Endodermal cell (in vitro differentiated cells): ENCODE results near the gene SNX9. TPM values are rescaled to one million over a fixed set of nuclear protein-coding genes. Genes with fewer than 3 reads are reported as not detected.

Experiments used
- DNase-seq: peaks from one replicate; pipeline ENCODE4 v3.0.0-alpha.2; 2017
- H3K27ac ChIP-seq: 2 replicates; pipeline ENCODE4 v1.5.1; 2013; ENCODE audit warnings: mild to moderate bottlenecking, low read depth, low read length, moderate library complexity
- H3K27me3 ChIP-seq: 2 replicates; pipeline ENCODE4 v1.6.1; 2013; ENCODE audit warnings: mild to moderate bottlenecking, low read length, moderate library complexity; ENCODE audit not compliant: insufficient read depth, control insufficient read depth, poor library complexity, severe bottlenecking
- H3K36me3 ChIP-seq: 2 replicates; pipeline ENCODE4 v1.7.0; 2013; ENCODE audit warnings: mild to moderate bottlenecking, low read length, moderate library complexity; ENCODE audit not compliant: control insufficient read depth, insufficient read depth
- H3K4me1 ChIP-seq: one replicate; pipeline ENCODE4 v1.7.0; 2013; ENCODE audit warnings: low read length; ENCODE audit not compliant: control insufficient read depth, insufficient read depth
- H3K4me3 ChIP-seq: 2 replicates; pipeline ENCODE4 v1.5.1; 2013; ENCODE audit warnings: mild to moderate bottlenecking, low read length, moderate library complexity
- H3K9ac ChIP-seq: 2 replicates; pipeline ENCODE4 v1.6.1; 2013; ENCODE audit warnings: mild to moderate bottlenecking, low read length, moderate library complexity; ENCODE audit not compliant: poor library complexity, severe bottlenecking; ENCODE audit errors: extremely low read depth
- H3K9me3 ChIP-seq: 2 replicates; pipeline ENCODE4 v1.6.1; 2013; ENCODE audit warnings: mild to moderate bottlenecking, low read length, moderate library complexity; ENCODE audit not compliant: control insufficient read depth
- H3K27ac Mint-ChIP-seq: 2 replicates; pipeline ENCODE4 v1.8.0; 2020; ENCODE audit warnings: mixed read lengths
- H3K27me3 Mint-ChIP-seq: 2 replicates; pipeline ENCODE4 v1.8.0; 2021; ENCODE audit warnings: mild to moderate bottlenecking, mixed read lengths; ENCODE audit not compliant: insufficient read depth
- H3K36me3 Mint-ChIP-seq: 2 replicates; pipeline ENCODE4 v1.8.0; 2020; ENCODE audit warnings: low read depth, mixed read lengths
- H3K4me1 Mint-ChIP-seq: 2 replicates; pipeline ENCODE4 v1.8.0; 2020; ENCODE audit warnings: mixed read lengths
- H3K4me3 Mint-ChIP-seq: 2 replicates; pipeline ENCODE4 v1.8.0; 2020; ENCODE audit warnings: mild to moderate bottlenecking, moderate library complexity, mixed read lengths
- H3K9me3 Mint-ChIP-seq: 2 replicates; pipeline ENCODE4 v1.8.0; 2020; ENCODE audit warnings: mild to moderate bottlenecking, mixed read lengths
- WGBS, 2 experiments: methylation state at CpG; one replicate each; pipeline versions ENCODE4 v1.1.5 to v1.1.7; 2013; ENCODE audit warnings: missing lambda C conversion rate in 2 of 2, mixed read lengths in 1 of 2; ENCODE audit not compliant: insufficient coverage in 1 of 2, insufficient read length in 1 of 2; 5-methylcytosine and 5-hydroxymethylcytosine counted together
- total RNA-seq, 2 donors: library from RNA; stranded (reverse); fragmentation: NEBNext Ultra II Directional in 1 of 2; extraction: Animal tissue kit (Norgen Biotek cat#: 25700) in 1 of 2; gene quantifications; 2 replicates in 1 of 2; 3 replicates in 1 of 2; pipeline ENCODE4 v1.2.1, GENCODE V29; 2021
- TF ChIP-seq, protein P1 (sequence below): fragments of 200-600 bp; sonication (generic); conservative IDR thresholded peaks from 2 replicates; pipeline ENCODE4 v1.5.0; 2021; ENCODE audit warnings: antibody characterized with exemption, mild to moderate bottlenecking

The SNX9 gene
- total RNA-seq, 2 donors from 2014 or later: 30.6 to 33.0 TPM

DNA sequence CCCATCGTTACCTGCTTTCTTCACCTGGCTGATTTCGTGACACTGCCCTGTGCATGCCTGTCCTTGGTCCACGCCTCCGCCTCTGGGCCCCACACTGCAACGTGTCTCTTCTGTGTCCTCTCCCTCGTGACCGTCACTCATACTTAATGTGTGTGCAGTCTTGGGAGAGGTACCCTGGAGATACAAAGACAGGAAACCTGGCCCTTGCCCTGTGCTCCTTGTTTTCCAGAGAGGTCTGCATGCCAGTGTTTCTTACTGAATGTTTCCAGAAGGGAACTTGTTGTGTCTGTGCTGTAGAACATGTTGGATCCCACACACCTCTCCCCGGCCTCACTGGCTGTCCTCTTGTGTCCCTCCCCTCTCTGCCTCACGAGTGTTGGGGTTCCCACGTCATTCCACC lies 45.8 kb downstream of the SNX9 start:
- Histone ChIP-seq H3K27me3 (no peaks in the 10 kb centered on the region), H3K4me3 (no peak overlapping the region), H3K36me3 (peaks cover 37% of the 10 kb centered on the region), H3K27ac (no peak overlapping the region), H3K9me3 (no peaks in the 10 kb centered on the region), H3K4me1 (no peaks in the 10 kb centered on the region), H3K9ac (no peak overlapping the region)
- H3K27ac Mint-ChIP-seq: no peak overlapping the region
- H3K4me3 Mint-ChIP-seq: no peak overlapping the region
- H3K9me3 Mint-ChIP-seq: no peaks in the 10 kb centered on the region
- H3K36me3 Mint-ChIP-seq: peaks cover 13% of the 10 kb centered on the region
- TF ChIP-seq, protein P1, sequence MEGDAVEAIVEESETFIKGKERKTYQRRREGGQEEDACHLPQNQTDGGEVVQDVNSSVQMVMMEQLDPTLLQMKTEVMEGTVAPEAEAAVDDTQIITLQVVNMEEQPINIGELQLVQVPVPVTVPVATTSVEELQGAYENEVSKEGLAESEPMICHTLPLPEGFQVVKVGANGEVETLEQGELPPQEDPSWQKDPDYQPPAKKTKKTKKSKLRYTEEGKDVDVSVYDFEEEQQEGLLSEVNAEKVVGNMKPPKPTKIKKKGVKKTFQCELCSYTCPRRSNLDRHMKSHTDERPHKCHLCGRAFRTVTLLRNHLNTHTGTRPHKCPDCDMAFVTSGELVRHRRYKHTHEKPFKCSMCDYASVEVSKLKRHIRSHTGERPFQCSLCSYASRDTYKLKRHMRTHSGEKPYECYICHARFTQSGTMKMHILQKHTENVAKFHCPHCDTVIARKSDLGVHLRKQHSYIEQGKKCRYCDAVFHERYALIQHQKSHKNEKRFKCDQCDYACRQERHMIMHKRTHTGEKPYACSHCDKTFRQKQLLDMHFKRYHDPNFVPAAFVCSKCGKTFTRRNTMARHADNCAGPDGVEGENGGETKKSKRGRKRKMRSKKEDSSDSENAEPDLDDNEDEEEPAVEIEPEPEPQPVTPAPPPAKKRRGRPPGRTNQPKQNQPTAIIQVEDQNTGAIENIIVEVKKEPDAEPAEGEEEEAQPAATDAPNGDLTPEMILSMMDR: no peak
- WGBS, 2 experiments: 93 to 100% methylated on average over 3 to 10 of the region's 10 CpGs
- peaks cover 4% of the 10 kb centered on the region for H3K4me1 Mint-ChIP-seq
- DNase-seq: no peak
- no peaks in the 10 kb centered on the region for H3K27me3 Mint-ChIP-seq

DNA sequence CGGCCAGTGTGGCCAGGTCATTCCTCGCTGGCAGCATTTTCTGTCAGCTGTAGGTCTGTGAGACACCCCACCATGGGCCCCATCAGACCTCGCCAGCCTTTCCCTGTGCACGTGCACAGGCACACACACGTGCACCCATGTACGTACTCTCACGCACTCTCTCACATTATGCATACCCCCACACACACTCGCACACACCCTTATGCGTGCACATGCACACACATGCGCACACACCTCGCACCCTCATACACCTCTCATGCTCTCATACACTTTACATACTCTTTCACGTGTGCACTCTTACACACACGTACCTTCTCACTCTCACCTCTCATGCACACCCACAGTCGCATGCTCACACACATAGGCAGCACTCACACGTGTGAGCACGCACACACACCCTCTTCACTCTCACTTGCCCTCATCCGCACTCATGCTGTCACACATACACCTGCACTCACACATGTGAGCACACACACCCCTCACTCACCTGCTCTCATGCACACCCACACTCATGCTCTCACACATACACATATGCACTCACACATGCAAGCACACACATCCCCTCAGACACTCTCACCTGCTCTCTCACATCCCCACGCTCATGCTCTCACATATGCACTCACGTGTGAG lies 46.7 kb downstream of the SNX9 start:
- 94 to 96% methylated on average over 11 to 19 of the region's 19 CpGs for WGBS, 2 experiments

DNA sequence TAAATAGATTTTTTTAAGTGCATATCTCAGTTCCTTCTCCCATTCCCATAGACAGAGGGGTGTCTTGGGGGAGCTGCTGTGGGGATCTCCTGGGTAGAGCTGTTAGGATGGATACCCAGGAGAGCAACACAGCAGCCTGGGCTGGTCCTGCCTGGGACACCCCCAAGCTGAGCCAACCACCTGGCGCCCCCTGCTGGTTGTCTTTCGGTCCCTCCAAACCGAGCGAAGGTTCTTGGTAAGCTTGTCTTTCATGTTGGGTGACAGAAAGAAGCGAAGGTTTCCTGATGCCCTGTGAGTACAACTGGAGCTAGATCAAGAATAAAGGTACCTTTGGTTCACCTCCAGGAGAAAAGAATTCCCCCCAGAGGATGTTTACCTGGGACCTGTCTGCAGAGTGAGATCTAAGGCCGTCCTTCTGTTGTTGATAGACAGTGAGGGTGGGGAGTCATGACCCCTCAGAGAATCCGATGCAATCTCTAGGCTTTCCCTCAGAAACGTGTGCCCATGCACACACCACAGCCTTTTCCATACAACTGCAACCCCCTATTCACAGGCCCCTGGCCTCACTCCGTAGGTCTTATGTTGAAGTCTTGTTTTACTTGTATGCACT lies 50.8 kb downstream of the SNX9 start:
- no peak overlapping the region for H3K4me3 ChIP-seq
- Mint-ChIP-seq H3K4me1 (peaks cover 10% of the 10 kb centered on the region), H3K27me3 (no peaks in the 10 kb centered on the region), H3K4me3 (no peak overlapping the region), H3K9me3 (no peaks in the 10 kb centered on the region), H3K27ac (no peak overlapping the region), H3K36me3 (peaks cover 29% of the 10 kb centered on the region)
- no peak overlapping the region for H3K9ac ChIP-seq
- TF ChIP-seq, protein P1: peak; percentile 97
- WGBS, 2 experiments: 49 to 76% methylated on average over 5 to 9 of the region's 9 CpGs
- DNase-seq: peak; percentile 96
- H3K27ac ChIP-seq: no peak overlapping the region
- H3K9me3 ChIP-seq: no peaks in the 10 kb centered on the region
- peaks cover 70% of the 10 kb centered on the region for H3K36me3 ChIP-seq
- no peaks in the 10 kb centered on the region for H3K4me1 ChIP-seq
- H3K27me3 ChIP-seq: no peaks in the 10 kb centered on the region

More for the DNA sequence above, 46.7 kb downstream of the SNX9 start:
- Mint-ChIP-seq H3K27ac (no peak overlapping the region), H3K9me3 (no peaks in the 10 kb centered on the region), H3K36me3 (peaks cover 15% of the 10 kb centered on the region), H3K4me1 (peaks cover 4% of the 10 kb centered on the region), H3K27me3 (no peaks in the 10 kb centered on the region), H3K4me3 (no peak overlapping the region)
- Histone ChIP-seq H3K27ac (no peak overlapping the region), H3K36me3 (peaks cover 46% of the 10 kb centered on the region), H3K9me3 (no peaks in the 10 kb centered on the region), H3K4me1 (no peaks in the 10 kb centered on the region), H3K27me3 (no peaks in the 10 kb centered on the region), H3K9ac (no peak overlapping the region), H3K4me3 (no peak overlapping the region)
- DNase-seq: no peak
- TF ChIP-seq, protein P1: no peak
